Panc1 (cell line): ENCODE data around the gene KLK5. TPM values are rescaled to one million over a fixed set of nuclear protein-coding genes. Genes with fewer than 3 reads are reported as not detected.

ENCODE experiments used
- ATAC-seq: fragments of 200-7000 bp; cut with Tn5 transposase; 2 replicates; pipeline ENCODE4 v1.9.1; 2020; ENCODE audit warnings: mild to moderate bottlenecking, moderate library complexity
- BruUV-seq: library from RNA; stranded (reverse); fragments of 400-500 nt; replicated peaks from 2 replicates; lab custom pipeline; 2021; lab: Mats Ljungman, UMichigan
- CTCF ChIA-PET: fragments of 300-600 bp; sonication (Branson Sonifier 250); formaldehyde crosslinking; loops from one replicate; lab custom pipeline; 2022; ENCODE audit warnings: antibody characterized with exemption; lab: Charles Lee
- POLR2A ChIA-PET: fragments of 300-600 bp; sonication (Branson Sonifier 250); formaldehyde crosslinking; loops from one replicate; lab custom pipeline; 2022; ENCODE audit warnings: antibody characterized with exemption; lab: Charles Lee
- DNase-seq: peaks from one replicate; pipeline ENCODE4 v3.0.0-alpha.2; 2010; ENCODE audit warnings: low read depth, low spot score
- H3K27ac ChIP-seq: 2 replicates; pipeline ENCODE4 v1.5.1; 2011; ENCODE audit warnings: mild to moderate bottlenecking, low read length, inconsistent platforms
- H3K27me3 ChIP-seq: fragments of 200-500 bp; sonication (Bioruptor generic); 2 replicates; pipeline ENCODE4 v1.6.0; 2014; ENCODE audit warnings: low read length, inconsistent platforms; ENCODE audit not compliant: control insufficient read depth, insufficient read depth
- H3K36me3 ChIP-seq: fragments of 200-500 bp; sonication (Bioruptor generic); 2 replicates; pipeline ENCODE4 v1.5.1; 2014; ENCODE audit warnings: inconsistent platforms, mild to moderate bottlenecking, low read length, moderate library complexity; ENCODE audit not compliant: control insufficient read depth, insufficient read depth
- H3K4me1 ChIP-seq: 2 replicates; pipeline ENCODE4 v1.5.1; 2011; ENCODE audit warnings: inconsistent platforms, mild to moderate bottlenecking, low read length, moderate library complexity; ENCODE audit not compliant: control insufficient read depth, insufficient read depth
- H3K4me3 ChIP-seq, 2 experiments: 2 replicates each; pipeline ENCODE4 v1.5.1; 2011 to 2012; ENCODE audit warnings: low read depth in 2 of 2, low read length in 2 of 2, mild to moderate bottlenecking in 2 of 2, inconsistent platforms in 1 of 2, moderate library complexity in 1 of 2
- H3K9me3 ChIP-seq: fragments of 200-500 bp; sonication (Bioruptor generic); 2 replicates; pipeline ENCODE4 v1.5.1; 2014; ENCODE audit warnings: low read depth, mild to moderate bottlenecking, inconsistent platforms, low read length, moderate library complexity; ENCODE audit not compliant: control insufficient read depth, insufficient read depth
- CTCF ChIP-seq: fragments of 450-650 bp; IDR thresholded peaks from 2 replicates; pipeline ENCODE4 v1.5.1; 2017; ENCODE audit warnings: mild to moderate bottlenecking
- POLR2AphosphoS5 ChIP-seq: IDR thresholded peaks from 2 replicates; pipeline ENCODE4 v1.6.1; 2012; ENCODE audit warnings: mild to moderate bottlenecking, low read depth, low read length, moderate library complexity
- SIN3A ChIP-seq: IDR thresholded peaks from 2 replicates; pipeline ENCODE4 v1.6.1; 2012; ENCODE audit warnings: low read depth, mild to moderate bottlenecking, low read length, moderate library complexity, borderline replicate concordance; ENCODE audit not compliant: insufficient read depth
- TCF7L2 ChIP-seq: IDR thresholded peaks from 2 replicates; pipeline ENCODE4 v1.6.1; 2011; ENCODE audit warnings: mild to moderate bottlenecking, low read depth, low read length, inconsistent platforms
- in situ Hi-C: cut with HindIII; loops from 2 replicates; pipeline ENCODE4 v1.10.0; 2016; ENCODE audit warnings: low sequenced_read_pairs, low pct_unique_long_range_greater_than_20kb
- intact Hi-C: fragments of 100-400 bp; cut with micrococcal nuclease; formaldehyde crosslinking; loops from one replicate; pipeline ENCODE4 v1.10.0; 2022; ENCODE audit not compliant: unreplicated experiment
- total RNA-seq: library from RNA; stranded (reverse); gene quantifications from one replicate; pipeline ENCODE4 v1.2.1, GENCODE V29; 2021; ENCODE audit not compliant: unreplicated experiment
- TF ChIP-seq, protein P1 (sequence below), 2 experiments: IDR thresholded peaks; 2 replicates each; pipeline ENCODE4 v1.6.1; 2011 to 2012; ENCODE audit warnings: low read depth in 2 of 2, control low read depth in 1 of 2, low read length in 1 of 2, mild to moderate bottlenecking in 1 of 2, moderate library complexity in 1 of 2; ENCODE audit not compliant: insufficient read depth in 1 of 2

The KLK5 gene
- total RNA-seq, 1 experiment from 2014 or later, result not detected

DNA sequence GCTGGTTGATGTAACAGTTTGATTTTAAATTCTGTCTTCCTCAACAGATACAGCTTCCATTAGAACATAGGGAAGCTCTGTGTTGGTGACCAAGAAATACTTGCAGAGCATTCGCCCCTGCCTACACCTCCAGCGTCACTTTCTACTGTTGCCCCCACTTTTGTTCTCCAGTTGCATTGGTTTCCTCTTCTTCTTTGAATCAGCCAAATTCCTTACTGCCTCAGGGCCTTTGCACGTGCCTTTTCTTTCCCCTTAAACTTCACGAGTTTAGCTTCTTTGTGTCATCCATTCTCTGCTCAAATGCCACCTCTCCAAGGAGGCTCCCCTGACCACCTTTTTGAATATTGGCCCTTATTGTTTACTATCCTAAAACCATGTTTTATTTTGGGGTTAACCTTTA, 5.7 kb downstream of the KLK5 start:
- POLR2A ChIA-PET, result no interaction called here
- ATAC-seq, result no peak

DNA sequence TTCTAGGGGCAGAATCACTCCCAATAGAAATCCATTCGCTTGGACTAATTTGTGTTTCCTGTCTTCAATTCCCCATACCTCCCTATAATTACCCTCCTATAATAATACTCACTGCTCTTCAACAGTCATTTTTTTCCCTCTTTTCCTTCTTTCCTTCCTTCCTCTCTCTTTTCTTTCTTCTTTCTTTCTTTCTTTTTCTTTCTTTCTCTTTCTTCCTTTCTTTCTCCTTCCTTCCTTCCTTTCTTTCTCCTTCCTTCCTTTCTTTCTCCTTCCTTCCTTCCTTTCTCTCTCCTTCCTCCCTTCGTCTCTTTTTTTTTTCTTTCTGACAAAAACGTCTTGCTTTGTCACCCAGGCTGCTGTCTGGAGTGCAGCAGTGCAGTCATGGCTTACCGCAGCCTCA, 8.0 kb downstream of the KLK5 start:
- intact Hi-C loops, result no loop called here
- ChIA-PET CTCF (no interaction called here), POLR2A (no interaction called here)
- DNase-seq (no peak), ATAC-seq (no peak)
- Histone ChIP-seq H3K9me3 (no peaks in the 10 kb centered on the region), H3K4me1 (no peaks in the 10 kb centered on the region), H3K27ac (no peak overlapping the region), H3K36me3 (no peaks in the 10 kb centered on the region), H3K4me3 (no peak overlapping the region), H3K27me3 (no peaks in the 10 kb centered on the region)
- TF ChIP-seq TCF7L2 (no peak), SIN3A (no peak), CTCF (no peak)
- in situ Hi-C loops, result no loop called here
- BruUV-seq, result no TSS peak

More for the DNA sequence above, 5.7 kb downstream of the KLK5 start:
- H3K9me3 ChIP-seq, result no peaks in the 10 kb centered on the region
- no TSS peak for BruUV-seq
- CTCF ChIA-PET, result interaction anchor here (0.7 kb wide), 1 partner anchor 70 kb away, joined by 3 read pairs; no protein-coding TSS in a partner anchor
- H3K27me3 ChIP-seq, result no peaks in the 10 kb centered on the region
- H3K36me3 ChIP-seq, result no peaks in the 10 kb centered on the region
- no peak for DNase-seq
- H3K4me3 ChIP-seq, result no peak overlapping the region
- H3K4me1 ChIP-seq, result no peaks in the 10 kb centered on the region
- H3K27ac ChIP-seq, result no peak overlapping the region
- TF ChIP-seq, protein P1, sequence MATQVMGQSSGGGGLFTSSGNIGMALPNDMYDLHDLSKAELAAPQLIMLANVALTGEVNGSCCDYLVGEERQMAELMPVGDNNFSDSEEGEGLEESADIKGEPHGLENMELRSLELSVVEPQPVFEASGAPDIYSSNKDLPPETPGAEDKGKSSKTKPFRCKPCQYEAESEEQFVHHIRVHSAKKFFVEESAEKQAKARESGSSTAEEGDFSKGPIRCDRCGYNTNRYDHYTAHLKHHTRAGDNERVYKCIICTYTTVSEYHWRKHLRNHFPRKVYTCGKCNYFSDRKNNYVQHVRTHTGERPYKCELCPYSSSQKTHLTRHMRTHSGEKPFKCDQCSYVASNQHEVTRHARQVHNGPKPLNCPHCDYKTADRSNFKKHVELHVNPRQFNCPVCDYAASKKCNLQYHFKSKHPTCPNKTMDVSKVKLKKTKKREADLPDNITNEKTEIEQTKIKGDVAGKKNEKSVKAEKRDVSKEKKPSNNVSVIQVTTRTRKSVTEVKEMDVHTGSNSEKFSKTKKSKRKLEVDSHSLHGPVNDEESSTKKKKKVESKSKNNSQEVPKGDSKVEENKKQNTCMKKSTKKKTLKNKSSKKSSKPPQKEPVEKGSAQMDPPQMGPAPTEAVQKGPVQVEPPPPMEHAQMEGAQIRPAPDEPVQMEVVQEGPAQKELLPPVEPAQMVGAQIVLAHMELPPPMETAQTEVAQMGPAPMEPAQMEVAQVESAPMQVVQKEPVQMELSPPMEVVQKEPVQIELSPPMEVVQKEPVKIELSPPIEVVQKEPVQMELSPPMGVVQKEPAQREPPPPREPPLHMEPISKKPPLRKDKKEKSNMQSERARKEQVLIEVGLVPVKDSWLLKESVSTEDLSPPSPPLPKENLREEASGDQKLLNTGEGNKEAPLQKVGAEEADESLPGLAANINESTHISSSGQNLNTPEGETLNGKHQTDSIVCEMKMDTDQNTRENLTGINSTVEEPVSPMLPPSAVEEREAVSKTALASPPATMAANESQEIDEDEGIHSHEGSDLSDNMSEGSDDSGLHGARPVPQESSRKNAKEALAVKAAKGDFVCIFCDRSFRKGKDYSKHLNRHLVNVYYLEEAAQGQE (IDR thresholded peaks at IDR 0.05; ENCODE audit: insufficient read depth in 1 of 2, low read depth in 2 of 2, low read length in 1 of 2), result no peak
- TF ChIP-seq CTCF (no peak), POLR2AphosphoS5 (no peak), SIN3A (no peak), TCF7L2 (no peak)
- intact Hi-C loops, result no loop called here
- in situ Hi-C loops, result no loop called here
